Brain microvascular endothelial cell (primary cell): ENCODE measurements around the gene PLA2G12B.

Source experiments
- DNase-seq: peaks from one replicate; pipeline ENCODE4 v3.0.0-alpha.2; 2020
- H3K27ac ChIP-seq: fragments of 250-450 bp; sonication (Bioruptor Pico); 2 replicates; pipeline ENCODE4 v1.5.1; 2020; ENCODE audit warnings: mild to moderate bottlenecking, moderate library complexity
- H3K27me3 ChIP-seq: fragments of 250-450 bp; sonication (Bioruptor Pico); replicated peaks from 2 replicates; pipeline ENCODE4 v1.5.1; 2020; ENCODE audit warnings: mild to moderate bottlenecking
- H3K36me3 ChIP-seq: fragments of 250-450 bp; sonication (Bioruptor Pico); replicated peaks from 2 replicates; pipeline ENCODE4 v1.5.1; 2020; ENCODE audit warnings: mild to moderate bottlenecking
- H3K4me3 ChIP-seq: 2 replicates; pipeline ENCODE4 v1.5.1; 2011; ENCODE audit warnings: low read depth, mild to moderate bottlenecking, control low read depth, low read length, moderate library complexity
- CTCF ChIP-seq: IDR thresholded peaks from 2 replicates; pipeline ENCODE4 v1.5.1; 2011; ENCODE audit warnings: low read depth, mild to moderate bottlenecking, moderate library complexity, low read length, control low read depth, inconsistent platforms; ENCODE audit errors: missing control alignments
- in situ Hi-C: cut with HindIII; loops from 2 replicates; pipeline ENCODE4 v1.10.0; 2017; ENCODE audit warnings: low sequenced_read_pairs, low pct_ligation_motif_present

The PLA2G12B gene

DNA sequence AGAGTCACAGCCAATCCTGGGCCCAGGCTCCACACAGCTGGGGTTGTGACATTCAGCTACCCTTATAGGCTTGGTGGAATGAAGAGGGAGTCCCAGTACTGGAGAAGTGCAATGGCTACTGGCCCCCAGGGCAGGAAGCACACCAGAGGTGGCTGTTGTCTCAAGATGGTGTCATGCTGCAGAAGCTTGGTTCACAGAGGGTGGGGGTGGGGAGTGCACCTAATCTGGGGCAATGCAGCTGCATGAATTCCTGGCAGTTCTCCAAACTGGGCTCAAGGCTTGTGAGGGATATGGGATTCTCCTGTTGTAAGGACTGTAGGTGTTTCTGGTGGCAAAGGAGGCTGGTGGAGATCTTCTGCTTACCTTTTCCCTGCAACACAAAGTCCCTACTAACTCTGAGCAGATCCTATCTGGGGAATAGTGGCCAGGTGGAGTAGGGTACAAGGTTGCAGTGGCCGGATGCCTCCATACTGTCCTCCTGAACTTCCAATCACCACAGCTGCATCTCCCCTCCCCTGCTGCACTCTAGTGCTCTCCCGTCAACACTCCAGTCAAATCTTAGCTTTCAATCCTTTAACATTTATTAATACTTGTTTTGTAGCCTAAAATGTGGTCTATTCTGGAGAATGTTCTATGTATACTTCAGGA, 27.4 kb upstream of the PLA2G12B start:
- no peak for DNase-seq
- in situ Hi-C loops: no loop called here
- H3K27me3 ChIP-seq: no peaks in the 10 kb centered on the region
- no peak overlapping the region for H3K27ac ChIP-seq
- no peaks in the 10 kb centered on the region for H3K36me3 ChIP-seq
- H3K4me3 ChIP-seq: no peak overlapping the region
- TF ChIP-seq CTCF: no peak

DNA sequence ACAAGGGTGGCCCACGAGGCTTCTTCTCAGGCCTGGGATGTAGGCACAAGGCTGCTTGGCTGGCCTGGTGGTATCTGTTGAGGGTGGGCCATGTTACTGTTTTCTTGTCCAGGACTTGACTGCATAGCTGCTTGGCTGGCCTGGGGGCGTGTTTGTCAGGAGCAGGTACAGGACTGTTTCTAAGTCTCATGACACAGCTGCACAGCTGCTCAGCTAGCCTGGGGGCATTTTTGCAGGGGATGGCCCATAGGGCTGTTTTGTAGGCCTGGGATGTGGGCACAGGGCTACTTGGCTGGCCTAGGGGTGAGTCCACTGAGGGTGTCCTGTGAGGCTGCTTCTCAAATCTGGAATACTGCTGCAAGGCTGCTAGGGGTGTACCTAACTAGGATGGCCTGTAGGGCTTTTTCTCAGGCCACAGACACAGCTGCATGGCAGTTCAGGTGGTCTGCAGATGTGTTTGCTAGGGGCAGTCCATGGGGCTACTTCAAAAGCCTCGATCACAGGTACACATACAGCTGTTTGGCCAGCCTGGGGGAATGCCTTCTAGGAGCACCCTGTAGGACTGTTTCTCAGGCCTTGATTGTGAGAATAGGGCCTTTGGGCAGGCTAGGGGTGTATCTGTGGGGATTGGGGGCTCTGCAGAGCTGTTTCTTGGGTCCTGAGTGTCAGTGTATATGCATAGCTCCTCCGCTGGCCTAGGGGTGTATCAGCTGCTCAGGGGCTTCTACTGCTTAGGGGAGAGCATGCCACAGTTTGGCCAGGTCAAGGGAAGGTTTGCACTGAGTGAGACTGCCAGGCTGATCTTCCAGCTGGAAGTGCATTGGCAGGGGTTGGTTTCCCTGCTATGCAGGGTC, 26.6 kb upstream of the PLA2G12B start:
- in situ Hi-C loops: no loop called here
- no peak overlapping the region for H3K27ac ChIP-seq
- H3K27me3 ChIP-seq: no peaks in the 10 kb centered on the region
- no peak overlapping the region for H3K4me3 ChIP-seq
- no peak for TF ChIP-seq CTCF
- H3K36me3 ChIP-seq: no peaks in the 10 kb centered on the region
- no peak for DNase-seq

- no peaks in the 10 kb centered on the region for H3K27me3 ChIP-seq
- no peak for TF ChIP-seq CTCF
- no peaks in the 10 kb centered on the region for H3K36me3 ChIP-seq
- DNase-seq: no peak
- no peak overlapping the region for H3K4me3 ChIP-seq
- no peak overlapping the region for H3K27ac ChIP-seq
- in situ Hi-C loops: no loop called here
Observed at GRCh38 chr10:72980348-72980747, 25.7 kb upstream of the PLA2G12B start.

DNA sequence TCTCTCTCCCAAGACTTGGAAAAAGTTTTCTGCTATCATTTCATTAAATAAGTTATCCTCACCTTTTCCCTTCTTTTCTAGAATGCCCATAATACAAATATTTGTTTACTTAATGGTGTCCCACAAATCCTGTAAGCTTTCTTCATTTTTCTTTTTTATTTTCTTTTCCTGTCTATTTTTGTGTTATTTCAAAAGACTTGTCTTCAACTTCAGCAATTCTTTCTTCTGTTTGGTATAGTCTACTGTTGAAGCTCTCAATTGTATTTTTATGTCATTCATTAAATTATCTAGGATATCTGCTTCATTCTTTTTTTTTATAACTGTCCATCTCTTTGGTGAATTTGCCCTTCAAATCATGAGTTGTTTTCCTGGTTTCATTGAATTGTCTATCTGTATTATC, 25.1 kb upstream of the PLA2G12B start:
- no peak overlapping the region for H3K4me3 ChIP-seq
- no peak overlapping the region for H3K27ac ChIP-seq
- TF ChIP-seq CTCF: no peak
- DNase-seq: no peak
- no peaks in the 10 kb centered on the region for H3K36me3 ChIP-seq
- in situ Hi-C loops: no loop called here
- H3K27me3 ChIP-seq: no peaks in the 10 kb centered on the region

- no peak for TF ChIP-seq CTCF
- Histone ChIP-seq H3K27ac (no peak overlapping the region), H3K4me3 (no peak overlapping the region), H3K27me3 (no peaks in the 10 kb centered on the region), H3K36me3 (no peaks in the 10 kb centered on the region)
- DNase-seq: no peak
- in situ Hi-C loops: no loop called here
Observed at GRCh38 chr10:72976886-72977285, 22.3 kb upstream of the PLA2G12B start.

GRCh38 chr10:72956001-72956400, 1.4 kb upstream of the PLA2G12B start:
- no peak overlapping the region for H3K4me3 ChIP-seq
- no peak for TF ChIP-seq CTCF
- H3K27ac ChIP-seq: no peak overlapping the region
- H3K36me3 ChIP-seq: no peaks in the 10 kb centered on the region
- no peaks in the 10 kb centered on the region for H3K27me3 ChIP-seq
- no peak for DNase-seq
- in situ Hi-C loops: no loop called here
